ENCODE measurements around the gene OR56A4.
"Not testable (repeated sequence)": the region's sequence is repeated elsewhere in the genome, so short reads cannot be mapped to it uniquely, and the experiment has no call there.

The OR56A4 gene

GRCh38 chr11:6006846-6007245 lies at the start of gene OR56A4:
OR56A4 (minus strand) TSS chr11:6006946; CDS start chr11:6002992, 3,954 bp downstream.
- FAIRE-seq: no peak

GRCh38 chr11:6055569-6055968 lies 48.8 kb upstream of the OR56A4 start:
- FAIRE-seq: no peak

GRCh38 chr11:6052374-6052773 lies 45.6 kb upstream of the OR56A4 start:
- no peak for FAIRE-seq

- no peak for FAIRE-seq
These were observed 34.1 kb upstream of the OR56A4 start for GRCh38 chr11:6040874-6041273.

- FAIRE-seq: no peak
These were observed 24.1 kb upstream of the OR56A4 start, which contains the start of gene OR56A1 for GRCh38 chr11:6030708-6031405. OR56A1 (minus strand) TSS chr11:6030758; CDS start chr11:6027692, 3,066 bp downstream.

GRCh38 chr11:6027501-6027900 lies 20.8 kb upstream of the OR56A4 start:
- no peak for FAIRE-seq

GRCh38 chr11:6025056-6025455 lies 18.3 kb upstream of the OR56A4 start:
- FAIRE-seq: no peak

GRCh38 chr11:6022956-6023355 lies 16.2 kb upstream of the OR56A4 start:
- peak; percentile 70 for FAIRE-seq

- no peak for FAIRE-seq
These were observed 6.3 kb upstream of the OR56A4 start for GRCh38 chr11:6013042-6013441.

- FAIRE-seq: no peak
These were observed 5.4 kb upstream of the OR56A4 start for GRCh38 chr11:6012035-6012668.

- no peak for FAIRE-seq
These were observed 351 bp downstream of the OR56A4 start for GRCh38 chr11:6006395-6006794.

GRCh38 chr11:6002202-6002699 lies 4.5 kb downstream of the OR56A4 start:
- FAIRE-seq: no peak

- no peak for FAIRE-seq
These were observed 12.0 kb downstream of the OR56A4 start for GRCh38 chr11:5994791-5995190.

GRCh38 chr11:5992604-5993251 lies 14.0 kb downstream of the OR56A4 start:
- FAIRE-seq: peak; percentile 34

- no peak for FAIRE-seq
These were observed 14.6 kb downstream of the OR56A4 start for GRCh38 chr11:5992150-5992549.

- no peak for FAIRE-seq
These were observed 17.5 kb downstream of the OR56A4 start for GRCh38 chr11:5989203-5989602.

- no peak for FAIRE-seq
These were observed 19.9 kb downstream of the OR56A4 start, which contains the start of gene OR52L1 for GRCh38 chr11:5986885-5987284. OR52L1 (minus strand) TSS chr11:5986985; CDS start chr11:5986930, 55 bp downstream.

- no peak for FAIRE-seq
These were observed 23.3 kb downstream of the OR56A4 start for GRCh38 chr11:5983443-5983842.

- FAIRE-seq: no peak
These were observed 33.2 kb downstream of the OR56A4 start for GRCh38 chr11:5973530-5973929.

GRCh38 chr11:5968394-5968793 lies 38.4 kb downstream of the OR56A4 start, which contains the start of gene OR56A5:
OR56A5 (minus strand) TSS chr11:5968494; CDS start chr11:5968494, 0 bp downstream.
- no peak for FAIRE-seq

- no peak for FAIRE-seq
These were observed 39.0 kb downstream of the OR56A4 start for GRCh38 chr11:5967708-5968107.

GRCh38 chr11:5966958-5967357 lies 39.8 kb downstream of the OR56A4 start:
- FAIRE-seq: no peak

- not testable (repeated sequence) for FAIRE-seq
These were observed 45.9 kb downstream of the OR56A4 start for GRCh38 chr11:5960704-5961320.
